Measurements from ENCODE around the gene TEFM.

The TEFM gene

GRCh38 chr17:30908717-30909420, 2.8 kb upstream of the TEFM start:
- H3K27me3 Mint-ChIP-seq, result no peaks in the 10 kb centered on the region
- no peak for DNase-seq (ENCODE audit: low spot score in 2 of 2)
- H3K4me1 Mint-ChIP-seq, result peaks cover 20% of the 10 kb centered on the region
- H3K4me3 Mint-ChIP-seq, result no peak overlapping the region
- ATAC-seq (ENCODE audit: low read depth), result no peak
- H3K27ac Mint-ChIP-seq, result peak overlapping the region; percentile 62
- no peaks in the 10 kb centered on the region for H3K9me3 Mint-ChIP-seq
- H3K36me3 Mint-ChIP-seq, result no peaks in the 10 kb centered on the region

GRCh38 chr17:30905742-30906100, 317 bp downstream of the TEFM start:
- Mint-ChIP-seq H3K4me3 (peak overlapping the region; percentile 87), H3K36me3 (peaks cover 8% of the 10 kb centered on the region), H3K27me3 (no peaks in the 10 kb centered on the region), H3K27ac (peak overlapping the region; percentile 91), H3K4me1 (peaks cover 31% of the 10 kb centered on the region), H3K9me3 (no peaks in the 10 kb centered on the region)
- peak; percentile 20 for ATAC-seq (ENCODE audit: low read depth)
- no peak for DNase-seq (ENCODE audit: low spot score in 2 of 2)

DNA sequence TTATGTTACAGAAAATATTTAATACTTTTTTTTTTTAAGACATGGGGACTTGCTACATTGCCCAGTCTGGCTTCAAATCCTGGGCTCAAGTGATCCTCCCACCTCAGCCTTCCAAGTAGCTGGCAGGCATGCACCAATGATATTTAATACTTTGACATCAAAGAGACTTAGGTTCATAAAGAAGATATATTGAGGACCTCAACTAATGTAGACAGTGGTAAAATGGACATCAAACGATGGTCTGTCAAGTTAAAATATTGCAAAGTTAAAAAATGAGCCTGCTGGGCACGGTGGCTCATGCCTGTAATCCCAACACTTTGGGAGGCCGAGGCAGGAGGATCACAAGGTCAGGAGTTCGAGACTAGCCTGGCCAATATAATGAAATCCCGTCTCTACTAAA, 8.7 kb downstream of the TEFM start:
- H3K4me1 Mint-ChIP-seq, result peaks cover 7% of the 10 kb centered on the region

GRCh38 chr17:30894236-30894635, 11.8 kb downstream of the TEFM start:
- Mint-ChIP-seq H3K4me1 (no peaks in the 10 kb centered on the region), H3K36me3 (peaks cover 4% of the 10 kb centered on the region), H3K27ac (peak overlapping the region; percentile 40), H3K4me3 (no peak overlapping the region), H3K9me3 (no peaks in the 10 kb centered on the region), H3K27me3 (no peaks in the 10 kb centered on the region)
- DNase-seq (ENCODE audit: low spot score in 2 of 2), result no peak
- no peak for ATAC-seq (ENCODE audit: low read depth)

More for the DNA sequence above, 8.7 kb downstream of the TEFM start:
- H3K4me3 Mint-ChIP-seq, result no peak overlapping the region
- ATAC-seq (ENCODE audit: low read depth) (no peak), DNase-seq (ENCODE audit: low spot score in 2 of 2) (no peak)
- no peaks in the 10 kb centered on the region for H3K27me3 Mint-ChIP-seq
- H3K27ac Mint-ChIP-seq, result no peak overlapping the region
- H3K36me3 Mint-ChIP-seq, result peaks cover 10% of the 10 kb centered on the region
- no peaks in the 10 kb centered on the region for H3K9me3 Mint-ChIP-seq

DNA sequence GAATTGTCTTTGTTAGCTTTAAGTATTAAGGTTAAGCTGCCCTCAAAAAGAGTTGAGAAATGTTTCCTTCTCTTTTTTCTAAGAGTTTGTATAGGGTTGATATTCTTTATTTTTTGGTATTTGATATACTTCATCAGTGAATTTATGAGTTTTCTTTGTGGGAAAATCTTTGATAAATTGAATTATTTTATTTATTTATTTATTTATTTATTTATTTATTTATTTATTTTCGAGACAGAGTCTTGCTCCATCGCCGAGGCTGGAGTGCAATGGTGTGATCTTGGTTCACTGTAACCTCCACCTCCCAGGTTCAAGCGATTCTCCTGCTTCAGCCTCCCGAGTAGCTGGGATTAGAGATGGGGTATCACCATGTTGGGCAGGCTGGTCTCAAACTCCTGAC, 19.9 kb downstream of the TEFM start:
- H3K9me3 Mint-ChIP-seq, result no peaks in the 10 kb centered on the region
- DNase-seq (ENCODE audit: low spot score in 2 of 2) (no peak), ATAC-seq (ENCODE audit: low read depth) (no peak)
- H3K27me3 Mint-ChIP-seq, result no peaks in the 10 kb centered on the region
- H3K36me3 Mint-ChIP-seq, result no peaks in the 10 kb centered on the region
- no peak overlapping the region for H3K27ac Mint-ChIP-seq
- no peak overlapping the region for H3K4me3 Mint-ChIP-seq
- H3K4me1 Mint-ChIP-seq, result no peaks in the 10 kb centered on the region

GRCh38 chr17:30869005-30869404, 37.0 kb downstream of the TEFM start:
- no peak for DNase-seq (ENCODE audit: low spot score in 2 of 2)
- Mint-ChIP-seq H3K4me3 (no peak overlapping the region), H3K27ac (no peak overlapping the region), H3K9me3 (no peaks in the 10 kb centered on the region), H3K36me3 (peaks cover 9% of the 10 kb centered on the region), H3K27me3 (no peaks in the 10 kb centered on the region), H3K4me1 (no peaks in the 10 kb centered on the region)
- ATAC-seq (ENCODE audit: low read depth), result no peak

DNA sequence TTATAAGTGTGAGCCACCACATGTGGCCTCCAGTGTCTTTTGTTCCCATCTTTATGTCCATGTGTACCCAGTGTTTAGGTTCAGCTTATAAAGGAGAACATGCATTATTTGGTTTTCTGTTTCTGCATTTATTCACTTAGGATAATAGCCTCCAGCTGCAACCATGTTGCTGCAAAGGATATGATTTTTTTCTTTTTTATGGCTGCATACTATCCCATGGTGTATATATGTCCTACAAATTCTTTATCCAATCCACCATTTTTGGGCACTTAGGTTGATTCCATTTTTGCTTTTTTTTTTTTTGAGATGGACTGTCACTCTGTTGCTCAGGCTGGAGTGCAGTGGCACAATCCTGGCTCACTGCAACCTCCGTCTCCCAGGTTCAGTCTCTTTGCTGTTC, 41.4 kb downstream of the TEFM start:
- Mint-ChIP-seq H3K27ac (no peak overlapping the region), H3K4me1 (no peaks in the 10 kb centered on the region), H3K4me3 (no peak overlapping the region), H3K9me3 (no peaks in the 10 kb centered on the region), H3K27me3 (no peaks in the 10 kb centered on the region), H3K36me3 (peaks cover under 1% of the 10 kb centered on the region)
- DNase-seq (ENCODE audit: low spot score in 2 of 2) (no peak), ATAC-seq (ENCODE audit: low read depth) (no peak)

GRCh38 chr17:30858556-30859250, 47.3 kb downstream of the TEFM start:
- H3K27ac Mint-ChIP-seq, result no peak overlapping the region
- no peaks in the 10 kb centered on the region for H3K4me1 Mint-ChIP-seq
- H3K4me3 Mint-ChIP-seq, result no peak overlapping the region
- DNase-seq (ENCODE audit: low spot score in 2 of 2) (no peak), ATAC-seq (ENCODE audit: low read depth) (no peak)
- no peaks in the 10 kb centered on the region for H3K27me3 Mint-ChIP-seq
- H3K36me3 Mint-ChIP-seq, result peaks cover 5% of the 10 kb centered on the region
- no peaks in the 10 kb centered on the region for H3K9me3 Mint-ChIP-seq

DNA sequence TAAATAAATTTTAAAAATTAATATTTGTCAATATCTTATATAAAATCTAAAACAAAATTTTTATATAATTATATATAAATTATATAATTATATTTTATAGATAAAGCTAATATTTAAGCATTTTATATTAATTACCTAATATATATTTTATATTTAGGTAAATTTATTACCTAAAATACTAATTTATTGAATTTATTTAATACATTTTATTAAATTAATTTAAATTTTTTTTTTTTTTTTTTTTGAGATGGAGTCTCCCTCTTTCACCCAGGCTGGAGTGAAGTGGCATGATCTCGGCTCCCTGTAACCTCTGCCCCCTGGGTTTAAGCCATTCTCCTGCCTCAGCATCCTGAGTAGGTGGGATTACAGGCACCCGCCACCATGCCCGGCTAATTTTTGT, 51.9 kb downstream of the TEFM start:
- no peaks in the 10 kb centered on the region for H3K9me3 Mint-ChIP-seq
- DNase-seq (ENCODE audit: low spot score in 2 of 2), result no peak
- no peak for ATAC-seq (ENCODE audit: low read depth)
- H3K27me3 Mint-ChIP-seq, result no peaks in the 10 kb centered on the region
- H3K4me3 Mint-ChIP-seq, result no peak overlapping the region
- H3K4me1 Mint-ChIP-seq, result no peaks in the 10 kb centered on the region
- no peak overlapping the region for H3K27ac Mint-ChIP-seq
- peaks cover 7% of the 10 kb centered on the region for H3K36me3 Mint-ChIP-seq

Data from memory B cell (primary cell).